HG02884 (cell line): ENCODE measurements around the gene PARVB.

Experiments
- ATAC-seq: cut with Tn5 transposase; IDR thresholded peaks from one replicate; pipeline ENCODE4 v1.9.1; 2021; ENCODE audit warnings: mild to moderate bottlenecking, moderate library complexity; ENCODE audit not compliant: unreplicated experiment

PARVB gene

GRCh38 chr22:44207173-44207980 lies 183.3 kb downstream of the PARVB start:
- ATAC-seq = no peak

GRCh38 chr22:44207981-44208317 lies 183.8 kb downstream of the PARVB start:
- ATAC-seq = no peak

- ATAC-seq = no peak
These were observed 185.2 kb downstream of the PARVB start for GRCh38 chr22:44209343-44209742.

GRCh38 chr22:44210722-44211121 lies 186.6 kb downstream of the PARVB start:
- no peak for ATAC-seq

GRCh38 chr22:44211256-44211945 lies 187.3 kb downstream of the PARVB start:
- no peak for ATAC-seq

GRCh38 chr22:44211946-44212930 lies 188.1 kb downstream of the PARVB start:
- ATAC-seq = no peak

- ATAC-seq = no peak
These were observed 188.8 kb downstream of the PARVB start for GRCh38 chr22:44212936-44213335.

- no peak for ATAC-seq
These were observed 189.5 kb downstream of the PARVB start for GRCh38 chr22:44213489-44214043.

- no peak for ATAC-seq
These were observed 190.1 kb downstream of the PARVB start for GRCh38 chr22:44214187-44214586.

- ATAC-seq = no peak
These were observed 190.7 kb downstream of the PARVB start for GRCh38 chr22:44214764-44215163.

GRCh38 chr22:44215287-44215686 lies 191.2 kb downstream of the PARVB start:
- no peak for ATAC-seq

- no peak for ATAC-seq
These were observed 193.2 kb downstream of the PARVB start for GRCh38 chr22:44217346-44217745.

GRCh38 chr22:44218071-44218470 lies 194.0 kb downstream of the PARVB start:
- no peak for ATAC-seq

GRCh38 chr22:44219101-44219870 lies 195.2 kb downstream of the PARVB start:
- ATAC-seq = no peak

GRCh38 chr22:44220727-44221680 lies 196.9 kb downstream of the PARVB start:
- no peak for ATAC-seq

GRCh38 chr22:44221710-44222475 lies 197.8 kb downstream of the PARVB start:
- ATAC-seq = no peak
